Measurements from ENCODE around the gene AOPEP. TPM values are rescaled to one million over a fixed set of nuclear protein-coding genes. Genes with fewer than 3 reads are reported as not detected.

The AOPEP gene
- total and polyA plus RNA-seq, 2 of the 13 experiments (the other 11 are each of a cell fraction or from before 2014, with no cell fraction given), result 22.2 to 41.6 TPM

DNA sequence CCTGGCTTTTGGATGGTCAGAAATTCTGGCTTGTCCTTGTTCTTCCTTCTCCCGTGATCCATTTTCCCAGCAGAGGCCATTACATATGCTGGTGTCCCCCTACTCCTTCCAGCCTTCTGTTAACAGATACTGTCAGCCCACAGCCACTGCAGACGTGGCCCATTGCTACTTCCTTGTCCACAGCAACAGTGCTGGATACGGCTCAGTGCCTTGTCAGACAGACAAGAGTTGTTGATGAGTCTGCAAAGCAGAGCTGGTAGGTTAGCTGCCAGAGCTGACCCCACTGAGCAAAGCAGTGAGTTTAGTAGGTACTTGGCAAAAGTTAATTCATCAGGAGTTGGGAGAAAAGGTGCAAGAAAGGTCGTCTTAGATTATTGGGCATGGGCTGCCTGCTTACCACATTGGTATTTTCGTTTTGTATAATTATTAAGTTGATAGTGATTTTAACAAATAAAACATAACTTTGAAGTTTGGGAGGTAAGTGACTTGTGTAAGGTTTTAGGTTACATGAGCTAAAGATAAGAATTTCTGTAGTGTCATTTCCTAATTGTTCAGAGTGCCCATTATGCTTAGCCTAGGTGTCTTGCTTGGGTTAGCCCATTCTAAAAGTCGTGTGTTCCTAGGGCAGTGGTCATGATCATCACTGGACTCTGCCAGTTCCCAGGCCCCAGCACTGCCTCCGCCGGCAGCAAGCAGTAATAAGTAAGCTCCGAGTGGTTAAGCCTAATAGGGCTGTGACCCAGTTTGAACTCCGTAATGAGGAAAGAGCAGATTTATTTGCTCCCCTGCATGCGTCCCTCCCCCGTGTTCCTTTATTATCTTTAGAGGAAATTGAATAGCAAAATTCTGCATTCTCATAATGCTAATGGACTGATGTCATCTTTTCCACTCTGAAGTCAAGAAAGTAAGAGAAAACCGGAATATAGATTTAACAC, 299.0 kb downstream of the AOPEP start (continued):
- no peak for TF ChIP-seq ZKSCAN8 (CRISPR knock-in tag; IDR thresholded peaks at IDR 0.05; ENCODE audit: borderline replicate concordance)
- TF ChIP-seq NR2F6 (IDR thresholded peaks at IDR 0.05), result no peak
- TF ChIP-seq NR2F6 (CRISPR knock-in tag; IDR thresholded peaks at IDR 0.05), result no peak
- TF ChIP-seq ZSCAN9 (CRISPR knock-in tag; IDR thresholded peaks at IDR 0.05; ENCODE audit: borderline replicate concordance), result no peak
- TF ChIP-seq ZSCAN31 (CRISPR knock-in tag; IDR thresholded peaks at IDR 0.05; ENCODE audit: low read depth), result no peak
- TF ChIP-seq MYNN (CRISPR knock-in tag; IDR thresholded peaks at IDR 0.05; ENCODE audit: low read depth), result no peak
- TF ChIP-seq ZNF432 (CRISPR knock-in tag; IDR thresholded peaks at IDR 0.05; ENCODE audit: borderline replicate concordance), result no peak
- no peak for TF ChIP-seq ZNF766 (CRISPR knock-in tag; IDR thresholded peaks at IDR 0.05; ENCODE audit: borderline replicate concordance)
- no peak for TF ChIP-seq GATA4 (IDR thresholded peaks at IDR 0.05; ENCODE audit: borderline replicate concordance, low read depth)
- TF ChIP-seq SPEN (CRISPR knock-in tag; IDR thresholded peaks at IDR 0.05; ENCODE audit: low read depth), result no peak

DNA sequence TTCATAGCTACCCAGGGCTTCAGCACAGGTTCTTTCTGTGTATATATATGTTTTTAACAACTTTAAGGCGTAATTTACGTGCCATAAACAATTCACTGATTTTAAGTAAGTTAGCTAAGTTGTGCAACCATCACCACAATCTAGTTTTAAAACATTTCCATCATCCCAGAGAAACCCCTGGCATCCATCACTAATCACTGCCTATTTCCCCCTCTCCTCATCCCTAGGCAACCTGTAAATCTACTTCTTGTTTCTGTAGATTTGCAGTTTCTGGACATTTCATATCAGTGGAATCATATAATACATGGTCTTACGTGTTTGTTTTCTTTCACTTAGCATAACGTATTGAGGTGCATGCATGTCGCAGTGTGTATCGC, 299.6 kb downstream of the AOPEP start:
- Histone ChIP-seq H3K4me2 (ENCODE audit: low read depth, low read length) (no peak overlapping the region), H4K20me1 (ENCODE audit: insufficient read depth, low read length) (no peaks in the 10 kb centered on the region), H3K36me3 (replicated peaks in 1 of 2; ENCODE audit: control insufficient read depth in 1 of 2, insufficient read depth in 2 of 2, low read length in 2 of 2) (peaks cover 9 to 42% of the 10 kb centered on the region in 2 experiments), H3K9ac (ENCODE audit: insufficient read depth, low read depth, low read length) (no peak overlapping the region; the same call in 1 of the 2 replicates), H3K79me2 (ENCODE audit: insufficient read depth, low read length) (peaks cover 82% of the 10 kb centered on the region), H3K27me3 (ENCODE audit: control insufficient read depth in 1 of 2, insufficient read depth in 2 of 2, low read length in 2 of 2) (no peaks in the 10 kb centered on the region), H3K9me3 (ENCODE audit: low read length) (no peaks in the 10 kb centered on the region), H3K4me1 (ENCODE audit: insufficient read depth, low read length) (peaks cover 100% of the 10 kb centered on the region), H3K4me3 (replicated peaks in 1 of 3; ENCODE audit: insufficient read depth in 1 of 3, low read depth in 2 of 3, low read length in 3 of 3) (no peak overlapping the region), H2AFZ (ENCODE audit: low read length) (no peak overlapping the region), H3K27ac (ENCODE audit: extremely low read length, insufficient read depth, low read length) (peak overlapping the region; percentile 94)
- 97% methylated on average over 6 of the region's 6 CpGs for WGBS (ENCODE audit: low lambda C conversion rate)
- FAIRE-seq, result no peak
- in situ Hi-C loops (cut with HindIII; ENCODE audit: extremely low pct_ligation_motif_present, low pct_unique_long_range_greater_than_20kb) (no loop called here), intact Hi-C loops (cut with micrococcal nuclease; ENCODE audit: unreplicated experiment) (no loop called here)
- ChIA-PET CTCF (ENCODE audit: low intra/inter-chr PET ratio, low total read pairs) (no interaction called here), POLR2A (interaction anchor here (0.9 to 4.0 kb wide), 6 partner anchors 18 to 85 kb away, joined by 4 to 60 read pairs (median 14); no protein-coding TSS in a partner anchor)
- DNase-seq (ENCODE audit: low spot score), result no peak
- BruUV-seq (replicated peaks), result no TSS peak
- TF ChIP-seq REL (CRISPR knock-in tag; conservative IDR thresholded peaks at IDR 0.05), result no peak
- peak; percentile 22 for TF ChIP-seq AGO2 (optimal IDR thresholded peaks at IDR 0.05; ENCODE audit: low read depth, low read length)
- no peak for ATAC-seq
